ENCODE results near the gene LGI4.
"Not testable (repeated sequence)": the region's sequence is repeated elsewhere in the genome, so short reads cannot be mapped to it uniquely, and the experiment has no call there.

Gene LGI4

DNA sequence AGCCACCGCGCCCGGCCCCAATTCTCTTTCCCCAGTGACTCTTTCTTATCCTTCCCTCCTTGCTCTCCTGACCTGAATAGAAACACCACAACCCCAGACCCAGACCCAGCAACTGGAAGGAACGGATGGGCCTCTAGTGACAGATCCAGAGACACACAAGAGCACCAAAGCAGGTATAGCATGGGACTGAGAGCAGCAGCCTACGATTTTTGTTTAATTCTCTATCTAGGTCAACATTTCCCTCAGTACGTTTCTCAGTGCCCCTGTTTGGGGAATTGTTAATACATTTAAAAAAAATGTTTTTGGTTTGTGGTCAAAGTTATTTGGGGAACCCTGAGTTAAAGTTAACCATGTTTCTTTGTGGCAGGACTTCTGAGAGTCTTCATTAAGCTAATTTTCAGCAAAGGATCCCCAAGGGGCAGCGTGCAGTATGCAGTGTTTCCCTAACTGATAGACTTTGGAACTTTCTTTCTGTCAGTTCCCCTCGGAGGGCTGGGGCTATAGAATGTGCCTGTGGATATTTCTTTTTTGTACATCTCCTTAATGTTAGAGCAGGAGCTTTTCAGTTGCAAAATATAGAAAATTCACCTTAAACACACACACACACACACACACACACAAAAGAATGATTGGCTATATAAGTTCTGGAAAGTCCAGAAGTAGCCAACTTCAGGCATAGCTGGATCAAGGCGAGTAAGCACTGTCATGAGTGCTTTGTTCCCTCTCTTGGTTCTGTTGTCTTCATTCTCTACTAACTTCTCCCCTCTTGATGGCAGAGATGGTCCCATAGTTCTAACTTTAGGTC is 26.0 kb upstream of the LGI4 start:
- DNase-seq (ENCODE audit: low read depth): no peak

DNA sequence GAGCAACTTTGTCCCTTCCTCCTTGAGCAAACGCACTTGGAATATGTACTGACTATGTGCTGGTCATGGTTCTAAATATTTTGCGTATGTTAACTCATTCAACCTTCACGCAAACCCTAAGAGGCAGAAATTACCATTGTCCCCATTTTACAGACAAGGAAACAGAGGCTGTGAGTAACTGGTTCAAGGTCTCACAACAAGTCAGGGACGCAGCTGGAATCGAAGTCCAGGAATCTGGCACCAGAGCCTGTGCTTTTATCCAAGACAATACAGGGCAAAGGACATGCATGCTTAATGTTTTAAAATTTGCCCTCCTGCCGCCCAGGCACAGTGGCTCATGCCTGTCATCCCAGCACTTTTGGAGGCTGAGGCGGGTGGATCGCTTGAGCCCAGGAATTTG is 24.7 kb upstream of the LGI4 start:
- DNase-seq (ENCODE audit: low read depth): no peak

DNA sequence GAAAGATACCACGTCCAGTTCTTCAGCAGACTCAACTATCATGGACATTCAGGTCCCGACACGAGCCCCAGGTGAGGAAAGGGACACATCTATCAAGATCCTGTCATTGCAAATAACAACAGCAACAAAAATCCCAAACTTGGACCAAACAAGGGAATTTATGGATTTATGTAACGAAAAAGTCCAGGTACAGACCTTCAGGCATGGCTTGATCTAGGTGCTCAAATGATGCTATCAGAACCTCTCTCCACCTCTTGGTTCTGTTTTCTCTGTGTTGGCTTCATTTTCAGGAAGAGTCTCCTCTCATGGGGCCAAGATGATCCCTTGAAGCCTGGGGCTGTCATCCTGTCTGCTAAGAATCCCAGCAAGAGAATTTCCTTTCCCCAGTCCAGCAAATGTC is 22.6 kb upstream of the LGI4 start:
- DNase-seq (ENCODE audit: low read depth): no peak

DNA sequence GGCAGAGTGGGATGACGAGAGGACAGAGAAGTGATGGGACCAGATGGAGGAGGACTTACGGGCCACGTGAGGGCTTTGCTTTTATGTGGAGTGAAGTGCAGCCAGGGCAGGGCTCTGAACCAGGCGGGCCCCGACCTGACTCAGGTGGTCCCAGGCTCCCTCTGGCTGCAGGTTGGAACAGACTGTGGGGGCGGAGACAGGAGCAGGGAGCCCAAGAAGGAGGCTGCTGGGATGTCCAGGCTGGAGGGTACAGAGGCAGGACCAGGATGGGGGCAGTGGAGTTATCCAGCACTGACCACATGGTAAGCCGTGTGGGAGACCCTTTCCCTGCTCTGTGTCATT is 21.8 kb upstream of the LGI4 start:
- DNase-seq (ENCODE audit: low read depth): no peak

DNA sequence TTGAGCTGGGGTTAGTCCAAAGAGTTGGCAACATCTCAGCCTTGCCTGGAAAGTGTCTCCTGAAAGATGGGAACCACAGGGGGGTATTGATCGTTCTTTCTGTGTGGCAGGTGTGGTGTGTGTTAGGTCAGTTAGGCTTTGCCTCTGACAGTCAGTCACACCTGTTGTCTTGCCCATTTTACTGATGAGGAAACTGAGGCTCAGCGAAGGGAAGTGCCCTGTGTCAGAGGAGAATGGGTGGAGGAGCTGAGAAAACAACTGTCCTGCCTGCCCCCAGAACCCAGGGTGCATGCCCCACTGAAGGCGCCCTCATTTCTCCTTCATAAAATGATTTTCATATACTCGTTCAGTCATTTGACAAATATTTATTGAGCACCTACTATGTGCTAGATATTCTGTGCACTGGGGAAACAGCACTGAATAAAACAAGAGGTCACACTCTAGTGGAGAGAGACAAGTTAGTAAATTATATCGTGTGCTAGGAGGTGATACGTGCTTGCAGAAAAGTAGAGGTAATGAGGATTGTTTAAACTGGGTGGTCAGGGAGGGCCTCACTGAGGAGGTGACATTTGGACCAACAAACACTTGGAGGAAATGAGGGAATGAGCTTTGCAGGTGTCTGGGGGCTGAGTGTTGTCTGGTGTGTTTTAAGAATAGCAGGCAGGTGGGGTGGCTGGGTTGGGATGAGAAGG is 21.3 kb upstream of the LGI4 start:
- no peak for DNase-seq (ENCODE audit: low read depth)

- no peak for DNase-seq (ENCODE audit: low read depth)
Observed at GRCh38 chr19:35155441-35155840, 20.6 kb upstream of the LGI4 start.

DNA sequence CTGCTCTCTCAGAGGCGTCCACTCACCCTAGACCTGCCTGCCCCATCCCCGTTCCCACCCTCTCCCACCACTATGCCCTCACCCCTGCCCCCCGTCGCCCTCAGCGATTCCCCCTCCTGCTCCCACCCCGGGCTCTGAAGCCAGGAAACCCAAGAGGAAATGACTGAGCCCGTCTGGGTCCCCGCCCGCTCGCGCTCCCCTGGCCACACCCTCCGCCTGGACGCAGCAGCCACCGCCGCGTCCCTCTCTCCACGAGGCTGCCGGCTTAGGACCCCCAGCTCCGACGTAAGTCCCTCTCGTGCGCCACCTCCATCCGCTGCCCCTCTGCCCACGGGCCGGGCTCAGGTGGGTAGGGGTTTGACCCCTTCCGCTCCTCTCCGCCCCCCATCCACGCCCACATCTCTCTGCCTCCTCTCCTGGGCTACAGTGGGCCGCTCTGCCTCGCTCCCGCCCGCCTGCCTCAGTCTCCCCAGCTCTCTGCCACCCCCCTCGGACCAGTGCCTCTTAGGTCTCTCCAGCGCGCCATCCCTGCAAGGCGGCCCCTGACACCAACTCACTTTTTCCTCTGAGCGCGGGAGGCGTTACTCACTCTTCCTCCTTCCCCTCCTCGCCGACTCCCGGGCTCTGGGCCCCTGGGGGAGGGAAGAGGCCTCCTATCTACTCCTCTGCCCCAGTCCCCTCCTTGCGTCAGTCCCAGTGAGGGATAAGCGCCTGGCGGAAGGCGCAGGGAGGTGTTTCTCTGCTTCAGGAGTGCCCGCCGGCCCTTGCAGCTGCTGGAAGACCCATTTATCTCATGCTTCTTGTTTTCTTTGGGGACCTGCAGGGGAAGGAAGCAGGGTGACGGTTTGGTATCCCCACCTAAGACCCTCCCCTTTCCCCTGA is 19.9 kb upstream of the LGI4 start, which contains the start of gene FXYD5:
Gene FXYD5, plus strand, starts transcription at position 211 of the 882 bp plus-strand sequence. CDS start 816 bp downstream, outside the sequence.
- peak; percentile 49 for DNase-seq (ENCODE audit: low read depth)

- no peak for DNase-seq (ENCODE audit: low read depth)
Observed at GRCh38 chr19:35153701-35154524, 19.1 kb upstream of the LGI4 start.

GRCh38 chr19:35153129-35153522 is 18.3 kb upstream of the LGI4 start:
- not testable (repeated sequence) for DNase-seq (ENCODE audit: low read depth)

DNA sequence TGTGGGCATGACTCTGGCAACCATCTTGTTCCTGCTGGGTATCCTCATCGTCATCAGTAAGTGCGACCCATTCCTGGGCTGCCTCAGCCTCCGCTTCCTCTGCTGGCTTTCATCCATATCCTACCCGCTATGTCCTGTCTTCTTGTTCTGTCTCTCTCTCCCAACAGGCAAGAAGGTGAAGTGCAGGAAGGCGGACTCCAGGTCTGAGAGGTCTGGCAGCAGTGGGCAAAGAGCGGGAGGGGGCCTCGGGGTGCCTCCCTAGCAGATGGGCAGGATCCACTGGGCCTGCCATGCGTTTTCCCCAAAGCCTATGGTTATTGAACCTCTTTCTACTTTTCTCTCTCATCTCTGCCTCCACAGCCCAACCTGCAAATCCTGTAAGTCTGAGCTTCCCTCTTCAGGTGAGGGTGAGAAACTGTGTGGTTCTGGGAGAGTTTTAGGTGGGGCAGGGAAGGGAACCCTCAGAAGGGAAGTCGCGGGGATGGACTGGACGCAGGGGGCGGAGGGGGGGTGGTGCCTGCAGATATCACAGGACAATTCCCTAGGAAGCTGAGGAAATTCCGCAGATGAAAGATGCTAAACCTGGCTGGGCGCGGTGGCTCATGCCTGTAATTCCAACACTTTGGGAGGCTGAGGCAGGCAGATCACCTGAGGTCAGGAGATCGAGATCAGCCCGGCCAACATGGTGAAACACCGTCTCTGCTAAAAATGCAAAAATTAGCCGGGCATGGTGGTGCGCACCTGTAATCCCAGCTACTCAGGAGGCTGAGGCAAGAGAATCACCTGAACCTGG is 16.6 kb upstream of the LGI4 start:
- DNase-seq (ENCODE audit: low read depth): no peak

DNA sequence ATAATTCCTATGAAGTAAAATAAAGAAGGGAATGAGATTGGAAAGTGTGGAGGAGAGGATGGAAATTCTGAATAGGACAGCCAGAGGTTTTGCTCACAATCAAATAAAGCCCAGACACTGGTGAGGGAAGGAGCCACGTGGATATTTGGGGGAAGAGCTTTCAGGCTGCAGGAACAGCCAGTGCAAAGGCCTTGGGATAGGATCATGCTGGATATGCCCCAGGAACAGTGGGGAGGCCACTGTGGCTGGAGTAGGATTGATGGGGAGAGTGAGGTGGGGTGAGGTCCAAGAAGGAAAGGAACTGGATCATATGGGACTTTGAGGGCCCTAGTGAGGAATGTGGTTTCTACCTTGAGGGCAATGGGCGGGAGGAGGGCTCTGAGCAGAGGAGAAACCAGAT is 15.6 kb upstream of the LGI4 start:
- no peak for DNase-seq (ENCODE audit: low read depth)

DNA sequence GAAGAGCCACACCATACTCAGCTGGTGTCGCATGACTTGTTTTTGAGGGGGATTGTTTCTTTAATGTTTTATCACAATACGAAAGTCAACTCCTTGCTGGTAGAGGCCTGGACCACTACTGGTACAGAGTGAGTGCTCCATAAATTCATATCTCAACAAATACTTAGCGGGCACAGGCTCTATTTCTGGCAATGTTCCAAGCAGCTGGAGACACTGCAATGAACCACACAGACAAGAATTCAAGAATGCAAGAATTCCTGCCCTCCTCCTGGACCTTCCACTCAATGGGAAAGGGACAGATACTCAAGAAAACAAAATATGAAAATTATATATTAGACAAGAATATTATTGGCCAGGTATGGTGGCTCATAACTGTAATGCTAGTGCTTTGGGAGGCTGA is 14.6 kb upstream of the LGI4 start:
- DNase-seq (ENCODE audit: low read depth): no peak

- no peak for DNase-seq (ENCODE audit: low read depth)
Observed at GRCh38 chr19:35146746-35147459, 12.0 kb upstream of the LGI4 start.

DNA sequence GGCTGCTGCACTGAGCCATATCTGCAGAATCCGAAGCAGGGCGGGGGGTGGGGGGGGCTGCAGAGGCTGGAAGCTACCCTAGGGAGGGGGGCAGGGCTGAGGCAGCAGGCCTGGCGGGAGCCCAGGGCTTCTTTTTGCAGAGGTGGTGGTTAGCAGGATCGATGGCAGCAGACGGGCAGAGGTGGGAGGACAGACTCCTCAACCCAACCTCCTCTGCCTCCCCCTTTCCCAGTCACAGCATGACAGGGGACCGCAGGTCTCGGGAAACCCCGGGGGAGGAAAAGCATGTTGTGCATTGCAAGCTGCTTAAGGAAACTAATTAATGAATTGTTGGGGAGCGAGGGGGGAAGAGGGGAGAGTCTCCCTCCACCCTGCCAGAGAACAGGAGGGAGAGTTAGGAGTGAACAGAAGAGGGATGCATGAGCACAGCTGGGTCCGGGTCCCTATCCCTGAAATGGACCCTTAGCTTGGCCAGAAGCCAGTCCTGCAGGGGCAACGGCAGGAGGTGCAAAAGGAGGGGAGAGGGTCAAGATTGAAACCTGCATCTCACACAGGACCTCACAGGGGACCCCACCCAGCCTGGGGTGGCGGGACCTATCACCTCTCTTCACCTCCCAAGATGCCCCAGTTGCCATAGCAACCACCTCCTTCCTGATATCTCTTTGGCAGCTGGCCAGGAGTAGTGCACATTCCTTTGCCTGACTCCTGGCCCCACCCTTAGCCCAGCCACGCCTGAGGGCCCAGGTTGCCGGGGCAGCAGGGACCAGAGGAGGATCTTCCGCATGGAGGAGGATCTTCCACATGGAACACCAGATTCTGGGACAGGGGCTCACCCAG is 10.0 kb upstream of the LGI4 start:
- DNase-seq (ENCODE audit: low read depth): no peak

DNA sequence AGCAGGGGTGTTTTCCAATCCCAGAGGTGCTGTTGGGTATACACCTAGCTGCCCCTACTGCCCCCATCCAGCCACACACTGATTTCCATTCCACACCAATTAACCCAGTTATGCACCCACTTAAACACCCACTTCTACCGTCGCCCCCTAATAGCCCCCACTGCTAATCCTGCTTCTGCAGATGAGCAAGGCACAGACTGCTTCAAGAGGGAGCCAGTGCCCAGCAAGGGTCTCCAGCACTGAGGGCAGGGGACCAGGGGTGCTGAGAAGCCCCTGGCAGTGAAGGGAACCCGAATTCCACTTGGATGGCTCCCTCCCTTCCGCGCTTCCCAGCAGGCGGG is 9.4 kb upstream of the LGI4 start:
- no peak for DNase-seq (ENCODE audit: low read depth)

DNA sequence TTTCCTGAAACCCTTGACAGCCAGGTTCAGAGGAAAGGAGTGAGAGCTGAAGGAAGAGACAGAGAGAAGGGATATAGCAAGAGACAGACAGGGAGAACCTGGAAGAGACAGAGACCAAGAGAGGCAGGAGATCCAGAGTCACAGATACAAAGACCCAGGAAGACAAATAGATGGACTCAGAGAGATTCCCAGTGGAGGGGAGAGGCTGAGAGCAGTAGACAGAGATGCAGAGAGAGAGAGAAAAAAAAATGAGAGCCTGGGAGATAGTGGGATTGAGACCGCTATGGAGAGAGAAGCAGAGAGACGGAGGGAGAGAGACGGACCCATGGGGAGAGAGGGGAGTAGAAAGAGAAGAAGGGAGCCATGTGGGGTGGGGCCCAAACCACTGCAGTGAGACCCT is 9.0 kb upstream of the LGI4 start:
- DNase-seq (ENCODE audit: low read depth): no peak

DNA sequence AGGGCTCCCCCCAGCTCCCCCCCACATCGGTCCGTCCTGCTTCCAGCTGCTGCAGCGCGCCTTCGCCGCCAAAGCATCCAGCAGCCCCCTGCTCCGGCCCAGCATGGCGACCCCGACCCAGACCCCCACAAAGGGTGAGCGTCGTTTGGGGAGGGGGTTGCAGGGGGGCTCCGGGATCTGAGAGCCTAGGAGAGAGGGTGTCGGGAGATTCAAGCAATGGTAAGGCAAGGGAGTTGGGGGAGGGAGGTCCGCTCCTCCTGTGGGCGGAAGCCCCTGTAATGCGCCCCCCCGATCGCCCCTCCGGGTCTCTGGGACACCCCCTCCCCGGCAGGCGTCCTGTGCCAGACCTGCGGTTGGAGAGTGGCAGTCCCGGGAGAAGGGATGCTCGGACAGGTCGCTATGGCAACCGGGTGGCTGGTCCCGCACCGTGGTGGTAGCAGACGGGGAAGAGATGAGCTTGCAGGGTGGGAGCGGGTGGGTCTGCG is 8.4 kb upstream of the LGI4 start, which contains the start of gene FXYD7:
Gene FXYD7, plus strand, starts transcription at position 25 of the 485 bp plus-strand sequence. Its CDS starts 79 bp downstream, at position 104.
- DNase-seq (ENCODE audit: low read depth): no peak

- no peak for DNase-seq (ENCODE audit: low read depth)
Observed at GRCh38 chr19:35142606-35143230, 7.9 kb upstream of the LGI4 start.

Measured in fibroblast of the conjunctiva (primary cell).